Astrocyte of the spinal cord (primary cell): Measurements from ENCODE around the gene FANCI.

ENCODE experiments used
- DNase-seq: peaks from one replicate; pipeline ENCODE4 v3.0.0; 2011; ENCODE audit warnings: low read depth, low spot score
- H3K4me3 ChIP-seq: 2 replicates; pipeline ENCODE4 v1.5.1; 2011; ENCODE audit warnings: low read depth, mild to moderate bottlenecking, low read length, moderate library complexity
- in situ Hi-C: cut with HindIII; loops from 2 replicates; pipeline ENCODE4 v1.10.0; 2017; ENCODE audit warnings: low sequenced_read_pairs
- TF ChIP-seq, protein P1 (sequence below): IDR thresholded peaks from 2 replicates; pipeline ENCODE4 v1.5.1; 2012; ENCODE audit warnings: low read depth, mild to moderate bottlenecking, low read length, inconsistent platforms

Gene FANCI

DNA sequence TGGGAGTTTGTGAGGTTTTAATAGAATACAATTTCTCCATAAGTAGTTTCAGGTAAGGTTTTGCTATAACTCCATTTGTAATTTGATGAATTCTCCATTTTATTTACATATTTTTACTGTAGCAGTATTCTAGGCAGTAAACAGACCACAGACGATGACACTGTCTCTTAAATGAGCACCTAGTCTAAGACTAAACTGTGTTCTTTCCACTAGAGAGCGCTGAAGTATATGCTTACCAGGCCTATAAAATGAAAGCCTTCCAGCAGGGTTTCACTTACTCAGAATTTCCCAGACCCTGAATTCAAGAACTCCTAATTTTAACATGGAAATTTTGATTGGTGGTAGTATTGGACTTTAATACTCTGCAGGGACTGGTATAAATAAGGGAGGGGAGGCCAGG lies 49.2 kb downstream of the FANCI start:
- no peak for DNase-seq
- in situ Hi-C loops, result no loop called here
- TF ChIP-seq, protein P1, sequence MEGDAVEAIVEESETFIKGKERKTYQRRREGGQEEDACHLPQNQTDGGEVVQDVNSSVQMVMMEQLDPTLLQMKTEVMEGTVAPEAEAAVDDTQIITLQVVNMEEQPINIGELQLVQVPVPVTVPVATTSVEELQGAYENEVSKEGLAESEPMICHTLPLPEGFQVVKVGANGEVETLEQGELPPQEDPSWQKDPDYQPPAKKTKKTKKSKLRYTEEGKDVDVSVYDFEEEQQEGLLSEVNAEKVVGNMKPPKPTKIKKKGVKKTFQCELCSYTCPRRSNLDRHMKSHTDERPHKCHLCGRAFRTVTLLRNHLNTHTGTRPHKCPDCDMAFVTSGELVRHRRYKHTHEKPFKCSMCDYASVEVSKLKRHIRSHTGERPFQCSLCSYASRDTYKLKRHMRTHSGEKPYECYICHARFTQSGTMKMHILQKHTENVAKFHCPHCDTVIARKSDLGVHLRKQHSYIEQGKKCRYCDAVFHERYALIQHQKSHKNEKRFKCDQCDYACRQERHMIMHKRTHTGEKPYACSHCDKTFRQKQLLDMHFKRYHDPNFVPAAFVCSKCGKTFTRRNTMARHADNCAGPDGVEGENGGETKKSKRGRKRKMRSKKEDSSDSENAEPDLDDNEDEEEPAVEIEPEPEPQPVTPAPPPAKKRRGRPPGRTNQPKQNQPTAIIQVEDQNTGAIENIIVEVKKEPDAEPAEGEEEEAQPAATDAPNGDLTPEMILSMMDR, result no peak
- H3K4me3 ChIP-seq, result no peak overlapping the region

DNA sequence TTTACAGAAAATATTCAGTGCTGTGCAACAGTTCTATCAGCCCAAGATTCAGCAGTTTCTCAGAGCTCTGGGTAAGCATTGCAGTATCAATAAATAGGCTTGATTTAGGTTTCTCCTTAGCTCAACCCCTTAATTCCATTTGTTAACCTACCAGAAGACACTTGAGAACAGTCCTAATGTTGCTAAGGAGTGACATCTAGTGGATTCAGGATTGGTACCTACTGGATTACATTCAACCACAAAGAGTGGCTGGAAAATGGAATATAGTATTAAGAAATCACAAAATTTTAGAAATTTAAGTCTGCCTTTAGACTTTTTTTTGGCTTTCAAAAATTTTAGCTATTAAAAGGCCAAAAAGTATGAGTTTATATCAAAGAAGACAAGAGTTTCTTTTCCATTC lies 56.1 kb downstream of the FANCI start:
- no peak overlapping the region for H3K4me3 ChIP-seq
- TF ChIP-seq, protein P1, result peak; percentile 35
- peak; percentile 43 for DNase-seq
- in situ Hi-C loops, result no loop called here

DNA sequence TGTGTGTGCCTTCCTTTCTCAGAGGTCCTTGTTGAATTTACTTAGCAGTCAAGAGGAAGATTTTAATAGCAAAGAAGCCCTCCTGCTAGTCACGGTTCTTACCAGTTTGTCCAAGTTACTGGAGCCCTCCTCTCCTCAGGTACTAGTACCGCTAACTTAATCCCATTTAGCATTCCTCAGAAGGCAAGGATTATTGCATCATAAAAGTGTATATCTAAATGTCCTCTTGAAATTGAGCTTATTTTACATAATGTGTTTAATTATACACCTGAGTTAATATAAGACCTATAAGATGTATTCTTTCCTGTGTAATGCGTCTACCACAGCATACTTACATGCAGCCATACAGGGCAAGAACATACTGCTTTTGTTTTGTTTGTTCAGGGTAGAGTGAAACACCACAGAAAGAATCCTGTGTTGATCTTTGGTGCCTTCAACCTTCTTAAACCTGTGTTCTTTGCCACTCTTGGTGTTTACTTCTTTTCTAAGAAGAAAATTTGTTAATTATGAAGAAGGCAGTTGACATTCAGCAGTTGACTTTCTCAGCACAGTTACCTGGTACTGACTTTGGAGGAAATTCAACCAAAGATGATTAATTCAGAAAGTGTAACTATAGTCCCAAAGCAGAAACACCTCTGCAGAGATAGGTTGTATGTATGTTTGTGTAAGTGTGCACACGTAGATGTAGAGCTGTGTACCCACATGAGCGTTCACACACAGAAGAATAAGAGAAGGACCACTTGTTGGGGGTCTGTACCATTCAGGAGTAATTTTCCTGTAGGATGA lies 57.7 kb downstream of the FANCI start:
- H3K4me3 ChIP-seq, result no peak overlapping the region
- no peak for DNase-seq
- in situ Hi-C loops, result no loop called here
- TF ChIP-seq, protein P1, result no peak

- in situ Hi-C loops, result no loop called here
- no peak for DNase-seq
- TF ChIP-seq, protein P1, result no peak
- H3K4me3 ChIP-seq, result no peak overlapping the region
These were observed 60.2 kb downstream of the FANCI start for GRCh38 chr15:89303986-89304385.

- in situ Hi-C loops, result no loop called here
These were observed 61.6 kb downstream of the FANCI start for GRCh38 chr15:89305395-89305794.

DNA sequence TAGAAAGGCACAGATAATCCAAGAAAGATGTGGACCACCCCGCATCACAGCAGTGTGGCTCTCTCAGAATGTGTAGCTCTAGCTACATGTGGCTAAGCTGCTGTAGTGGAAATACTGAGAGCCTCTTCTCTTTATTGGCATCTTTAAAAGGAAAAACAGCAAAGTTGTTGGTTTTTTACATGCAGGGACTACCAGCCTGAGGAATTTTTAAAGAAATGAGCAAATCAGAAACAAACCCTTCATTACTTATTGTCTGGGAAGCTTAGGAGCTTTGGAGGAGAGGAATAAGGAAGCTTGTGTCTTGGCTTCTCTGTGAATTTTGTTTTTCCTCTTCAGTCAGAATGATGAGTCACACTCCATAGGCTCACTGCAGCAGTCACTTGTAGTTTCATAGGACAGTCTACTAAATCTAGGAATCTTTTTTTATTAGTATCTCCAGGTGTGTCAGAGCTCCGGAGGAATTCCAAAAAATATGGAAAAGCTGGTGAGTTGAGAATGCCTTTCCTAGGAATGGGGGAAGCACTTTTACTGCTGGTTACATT lies 63.3 kb downstream of the FANCI start:
- TF ChIP-seq, protein P1, result no peak
- H3K4me3 ChIP-seq, result no peak overlapping the region
- peak; percentile 53 for DNase-seq
- in situ Hi-C loops, result no loop called here

More at GRCh38 chr15:89305395-89305794, 61.6 kb downstream of the FANCI start:
- DNase-seq, result no peak
- TF ChIP-seq, protein P1, result no peak
- H3K4me3 ChIP-seq, result no peak overlapping the region
